Glomerular visceral epithelial cell (primary cell): ENCODE measurements around the gene NBEAL1.
"Not testable (repeated sequence)": the region's sequence is repeated elsewhere in the genome, so short reads cannot be mapped to it uniquely, and the experiment has no call there.

Experiments
- DNase-seq: peaks from one replicate; pipeline ENCODE4 v3.0.0-alpha.2; 2016; ENCODE audit errors: extremely low spot score

Gene NBEAL1

DNA sequence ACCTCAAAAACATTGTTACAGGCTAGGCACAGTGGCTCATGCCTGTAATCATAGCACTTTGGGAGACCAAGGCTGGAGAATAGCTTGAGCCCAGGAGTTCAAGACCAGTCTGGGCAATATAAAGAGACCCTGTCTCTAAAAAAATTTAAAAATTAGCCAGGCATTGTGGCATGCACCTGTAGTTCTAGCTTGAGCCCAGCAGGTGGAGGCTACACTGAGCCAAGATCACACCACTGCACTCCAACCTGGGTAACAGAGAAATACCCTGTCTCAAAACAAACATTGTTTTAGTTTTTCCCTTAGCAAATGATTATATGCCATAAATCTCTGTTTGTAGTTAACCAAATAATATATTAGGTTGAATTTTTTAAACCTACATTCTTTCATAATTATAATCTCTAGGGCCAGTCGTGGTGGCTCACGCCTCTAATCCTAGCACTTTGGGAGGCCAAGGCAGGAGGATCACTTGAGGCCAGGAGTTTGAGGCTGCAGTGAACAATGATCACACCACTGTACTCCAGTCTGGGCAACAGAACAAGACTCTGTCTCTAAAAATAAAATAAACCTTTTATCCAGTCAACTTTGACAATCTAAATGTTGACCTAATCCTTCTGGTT, 210.9 kb downstream of the NBEAL1 start:
- peak; percentile 42 for DNase-seq

DNA sequence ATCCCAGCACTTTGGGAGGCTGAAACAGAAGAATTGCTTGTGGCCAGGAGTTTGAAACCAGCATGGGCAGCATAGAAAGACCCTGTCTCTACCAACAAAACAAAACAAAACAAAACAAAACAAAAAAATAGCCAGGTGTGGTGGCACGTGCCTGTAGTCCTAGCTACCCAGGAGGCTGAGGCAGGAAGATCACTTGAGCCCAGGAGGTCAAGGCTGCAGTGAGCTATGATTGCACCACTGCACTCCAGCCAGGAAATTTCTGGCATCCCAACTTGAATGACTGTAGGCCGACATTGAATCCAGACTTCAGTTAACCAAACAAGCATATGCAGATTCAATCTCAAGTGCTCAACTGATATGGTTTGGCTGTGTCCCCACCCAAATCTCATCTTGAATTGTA, 215.0 kb downstream of the NBEAL1 start:
- DNase-seq = not testable (repeated sequence)

GRCh38 chr2:203237346-203238238, 222.9 kb downstream of the NBEAL1 start:
- no peak for DNase-seq

DNA sequence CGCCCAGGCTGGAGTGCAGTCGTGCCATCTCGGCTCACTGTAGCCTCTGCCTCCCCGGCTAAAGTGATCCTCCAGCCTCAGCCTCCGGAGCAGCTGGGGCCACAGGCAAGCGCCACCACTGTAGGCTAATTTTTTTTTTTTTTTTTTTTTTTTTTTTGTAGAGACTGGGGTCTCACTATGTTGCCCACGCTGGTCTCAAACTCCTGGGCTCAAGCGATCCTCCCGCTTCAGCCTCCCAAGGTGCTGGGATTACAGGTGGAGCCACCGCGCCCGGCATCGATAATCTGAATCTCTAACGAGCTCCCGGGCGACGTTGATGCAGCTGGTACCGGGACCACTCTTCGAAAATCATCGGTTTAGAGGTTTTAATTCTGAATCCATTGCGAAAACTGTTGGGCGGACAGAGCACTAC, 223.6 kb downstream of the NBEAL1 start:
- no peak for DNase-seq

- DNase-seq = peak; percentile 97
Measured at GRCh38 chr2:203238704-203239526, 224.2 kb downstream of the NBEAL1 start, which contains the start of gene CYP20A1. Gene CYP20A1, plus strand, starts transcription at chr2:203239018. Its CDS starts 45 bp downstream, at chr2:203239063.

DNA sequence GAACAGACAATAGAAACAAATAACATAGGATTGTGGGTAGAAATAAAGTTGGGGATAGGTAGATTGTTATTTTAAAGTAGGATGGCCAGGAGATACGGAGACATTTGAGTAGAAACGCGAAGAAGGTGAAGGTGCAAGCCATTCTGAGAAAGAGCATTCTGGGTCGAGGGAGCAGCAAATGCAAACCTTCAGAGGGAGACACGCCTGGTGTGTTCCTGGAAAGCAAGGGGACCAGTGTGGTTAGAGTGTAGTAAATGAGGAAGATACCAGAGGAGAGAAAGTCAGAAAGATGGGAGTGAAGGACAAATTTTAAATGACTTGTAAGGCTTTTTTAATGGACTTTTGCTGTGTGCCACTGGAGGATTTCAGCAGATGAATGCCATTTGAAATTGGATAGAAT, 225.8 kb downstream of the NBEAL1 start:
- DNase-seq = no peak

DNA sequence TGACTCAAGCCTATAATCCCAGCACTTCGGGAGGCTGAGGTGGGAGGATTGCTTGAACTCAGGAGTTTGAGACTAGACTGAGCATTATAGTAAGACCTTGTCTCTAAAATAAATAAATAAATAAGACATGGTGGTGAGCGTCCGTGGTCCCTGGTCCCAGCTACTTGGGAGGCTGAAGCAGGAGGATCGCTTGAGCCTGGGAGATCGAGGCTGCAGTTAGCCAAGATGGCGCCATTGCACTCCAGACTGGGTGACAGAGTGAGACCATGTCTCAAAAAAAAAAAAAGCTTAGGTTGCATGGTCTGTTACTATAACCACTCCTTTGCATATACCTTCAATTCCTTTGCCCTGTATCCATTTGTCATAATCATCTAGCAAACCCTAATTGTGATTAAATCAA, 227.8 kb downstream of the NBEAL1 start:
- no peak for DNase-seq

DNA sequence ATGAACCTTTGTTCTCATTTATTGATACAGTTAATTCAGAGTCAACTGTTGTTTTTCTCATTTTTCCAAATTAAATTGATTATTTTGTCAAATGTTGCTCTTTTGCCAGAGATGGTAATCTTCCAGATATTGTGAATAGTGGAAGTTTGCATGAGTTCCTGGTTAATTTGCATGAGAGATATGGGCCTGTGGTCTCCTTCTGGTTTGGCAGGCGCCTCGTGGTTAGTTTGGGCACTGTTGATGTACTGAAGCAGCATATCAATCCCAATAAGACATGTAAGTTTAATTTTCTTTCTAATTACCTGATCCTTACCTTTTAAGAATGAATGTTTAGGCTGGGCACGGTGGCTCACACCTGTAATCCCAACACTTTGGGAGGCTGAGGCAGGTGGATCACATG, 232.0 kb downstream of the NBEAL1 start:
- DNase-seq = no peak

GRCh38 chr2:203252818-203253217, 238.1 kb downstream of the NBEAL1 start:
- no peak for DNase-seq

GRCh38 chr2:203253422-203254095, 238.9 kb downstream of the NBEAL1 start:
- DNase-seq = not testable (repeated sequence)

DNA sequence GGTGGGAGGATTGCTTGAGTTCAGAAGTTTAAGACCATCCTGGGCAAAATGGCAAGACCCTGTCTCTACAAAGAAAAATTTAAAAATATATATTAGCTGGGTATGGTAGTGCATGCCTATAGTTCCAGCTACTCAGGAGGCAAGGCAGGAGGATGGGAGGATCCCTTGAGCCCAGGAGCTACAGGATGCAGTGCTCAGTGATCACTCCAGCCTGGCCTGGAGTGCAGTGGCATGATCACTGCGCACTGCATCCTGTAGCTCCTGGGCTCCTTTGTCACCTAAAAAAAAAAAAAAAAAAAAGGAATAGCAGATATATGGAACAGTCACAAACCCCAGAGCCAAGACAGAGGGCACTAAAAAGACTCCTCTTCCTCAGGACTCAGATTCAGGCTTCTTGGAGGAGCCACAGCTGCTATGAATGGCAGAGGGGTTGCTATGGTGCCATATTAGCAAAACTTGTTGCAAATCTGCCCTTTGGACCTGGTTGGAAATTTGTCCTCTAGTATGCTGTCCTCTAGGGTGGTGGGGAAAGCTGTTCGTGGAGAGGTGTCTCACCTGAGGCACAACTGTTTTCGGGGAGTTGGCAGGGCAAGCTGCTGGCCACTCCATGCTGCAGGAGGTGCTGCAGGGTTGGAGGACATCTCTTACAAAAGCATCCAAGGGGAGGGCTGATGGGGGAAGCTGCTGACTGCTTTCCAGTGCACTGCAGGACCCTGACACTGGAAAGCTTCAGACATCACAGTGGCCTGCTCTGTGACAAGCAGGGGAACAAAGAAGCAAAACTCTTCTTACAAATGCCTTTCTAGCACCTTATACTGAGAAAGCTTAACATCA, 246.9 kb downstream of the NBEAL1 start:
- DNase-seq = no peak
